BJ (cell line): ENCODE data around the gene ANXA9. TPM values are rescaled to one million over a fixed set of nuclear protein-coding genes. Genes with fewer than 3 reads are reported as not detected.

Experiments used
- CTCF ChIA-PET: fragments of 350-600 bp; formaldehyde crosslinking; extraction: SDS; loops from one replicate; lab custom pipeline; 2021; ENCODE audit warnings: antibody characterized with exemption, inconsistent platforms; lab: Yijun Ruan, JAX
- POLR2A ChIA-PET: fragments of 300-600 bp; sonication (Branson Sonifier 250); formaldehyde crosslinking; extraction: SDS; loops from one replicate; lab custom pipeline; 2021; ENCODE audit warnings: antibody characterized with exemption; lab: Charles Lee
- DNase-seq: peaks from one replicate; pipeline ENCODE4 v3.0.0-alpha.2; 2011; ENCODE audit warnings: low read depth
- H3K27me3 ChIP-seq: 2 replicates; pipeline ENCODE4 v1.6.0; 2011; ENCODE audit warnings: low read length; ENCODE audit not compliant: control insufficient read depth, insufficient read depth
- H3K36me3 ChIP-seq: 2 replicates; pipeline ENCODE4 v1.5.1; 2011; ENCODE audit warnings: low read length; ENCODE audit not compliant: control insufficient read depth, insufficient read depth
- H3K4me3 ChIP-seq: 2 replicates; pipeline ENCODE4 v1.5.1; 2011; ENCODE audit warnings: low read depth, mild to moderate bottlenecking, control low read depth, low read length
- polyA plus RNA-seq: library from polyadenylated mRNA; depleted of rRNA; stranded (reverse); fragments of >200 nt; gene quantifications from 2 replicates; pipeline ENCODE4 v1.2.3, GENCODE V29; 2011
- TF ChIP-seq, protein P1 (sequence below): IDR thresholded peaks from 2 replicates; pipeline ENCODE4 v1.5.1; 2011; ENCODE audit warnings: low read depth, mild to moderate bottlenecking, control low read depth, inconsistent platforms, low read length, moderate library complexity; ENCODE audit not compliant: insufficient read depth

The ANXA9 gene
- polyA plus RNA-seq, 1 experiment: 0.21 TPM

DNA sequence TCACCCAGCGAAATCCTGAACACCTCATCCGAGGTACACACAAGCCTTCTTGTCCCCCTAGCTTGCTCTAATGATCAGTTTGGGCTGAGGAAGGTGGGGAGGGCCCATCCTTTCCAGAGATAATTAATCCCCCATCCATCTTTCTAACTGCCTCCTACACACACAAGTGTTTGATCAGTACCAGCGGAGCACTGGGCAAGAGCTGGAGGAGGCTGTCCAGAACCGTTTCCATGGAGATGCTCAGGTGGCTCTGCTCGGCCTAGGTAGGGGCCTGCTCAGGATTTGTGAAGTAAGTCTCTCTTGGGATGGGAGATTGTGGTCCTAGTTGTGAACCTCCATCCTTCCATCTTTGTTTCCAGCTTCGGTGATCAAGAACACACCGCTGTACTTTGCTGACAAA lies 5.8 kb downstream of the ANXA9 start:
- CTCF ChIA-PET: interaction anchor here (1.8 to 16.5 kb wide), 3 partner anchors 8 to 19 kb away, joined by 6 to 217 read pairs (median 8); partner anchors contain the start of gene MINDY1
- no peak for DNase-seq
- no peaks in the 10 kb centered on the region for H3K27me3 ChIP-seq
- TF ChIP-seq, protein P1, sequence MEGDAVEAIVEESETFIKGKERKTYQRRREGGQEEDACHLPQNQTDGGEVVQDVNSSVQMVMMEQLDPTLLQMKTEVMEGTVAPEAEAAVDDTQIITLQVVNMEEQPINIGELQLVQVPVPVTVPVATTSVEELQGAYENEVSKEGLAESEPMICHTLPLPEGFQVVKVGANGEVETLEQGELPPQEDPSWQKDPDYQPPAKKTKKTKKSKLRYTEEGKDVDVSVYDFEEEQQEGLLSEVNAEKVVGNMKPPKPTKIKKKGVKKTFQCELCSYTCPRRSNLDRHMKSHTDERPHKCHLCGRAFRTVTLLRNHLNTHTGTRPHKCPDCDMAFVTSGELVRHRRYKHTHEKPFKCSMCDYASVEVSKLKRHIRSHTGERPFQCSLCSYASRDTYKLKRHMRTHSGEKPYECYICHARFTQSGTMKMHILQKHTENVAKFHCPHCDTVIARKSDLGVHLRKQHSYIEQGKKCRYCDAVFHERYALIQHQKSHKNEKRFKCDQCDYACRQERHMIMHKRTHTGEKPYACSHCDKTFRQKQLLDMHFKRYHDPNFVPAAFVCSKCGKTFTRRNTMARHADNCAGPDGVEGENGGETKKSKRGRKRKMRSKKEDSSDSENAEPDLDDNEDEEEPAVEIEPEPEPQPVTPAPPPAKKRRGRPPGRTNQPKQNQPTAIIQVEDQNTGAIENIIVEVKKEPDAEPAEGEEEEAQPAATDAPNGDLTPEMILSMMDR: no peak
- H3K36me3 ChIP-seq: no peaks in the 10 kb centered on the region
- POLR2A ChIA-PET: no interaction called here
- no peak overlapping the region for H3K4me3 ChIP-seq

GRCh38 chr1:150992626-150993025 lies 10.5 kb downstream of the ANXA9 start:
- no peak overlapping the region for H3K4me3 ChIP-seq
- no peak for DNase-seq
- peaks cover 2% of the 10 kb centered on the region for H3K36me3 ChIP-seq
- ChIA-PET POLR2A (interaction anchor here (0.6 kb wide), 1 partner anchor 22 kb away, joined by 3 read pairs; no protein-coding TSS in a partner anchor), CTCF (interaction anchor here (8.7 kb wide), 1 partner anchor 12 kb away, joined by 217 read pairs; the partner anchor contains the start of genes ANXA9 and CERS2)
- TF ChIP-seq, protein P1: no peak
- no peaks in the 10 kb centered on the region for H3K27me3 ChIP-seq

- DNase-seq: no peak
- Histone ChIP-seq H3K36me3 (peaks cover 2% of the 10 kb centered on the region), H3K4me3 (no peak overlapping the region), H3K27me3 (no peaks in the 10 kb centered on the region)
- ChIA-PET CTCF (interaction anchor here (0.6 to 8.7 kb wide), 8 partner anchors 8 to 218 kb away, joined by 3 to 217 read pairs (median 4); partner anchors contain the start of genes ANXA9, CERS2 and MINDY1), POLR2A (no interaction called here)
- TF ChIP-seq, protein P1: no peak
Measured at GRCh38 chr1:150994248-150994647, 12.2 kb downstream of the ANXA9 start.

- H3K27me3 ChIP-seq: no peaks in the 10 kb centered on the region
- ChIA-PET CTCF (interaction anchor here (1.0 to 8.7 kb wide), 16 partner anchors 10 to 737 kb away, joined by 3 to 217 read pairs (median 4); partner anchors contain the start of genes ANXA9, C1orf56, CERS2 and MINDY1), POLR2A (no interaction called here)
- no peak overlapping the region for H3K4me3 ChIP-seq
- peaks cover 2% of the 10 kb centered on the region for H3K36me3 ChIP-seq
- TF ChIP-seq, protein P1: no peak
- no peak for DNase-seq
Measured at GRCh38 chr1:150995460-150995859, 13.4 kb downstream of the ANXA9 start.

- H3K36me3 ChIP-seq: peaks cover 2% of the 10 kb centered on the region
- no peaks in the 10 kb centered on the region for H3K27me3 ChIP-seq
- no peak for DNase-seq
- H3K4me3 ChIP-seq: no peak overlapping the region
- TF ChIP-seq, protein P1: peak; percentile 64
- CTCF ChIA-PET: interaction anchor here (0.7 to 8.7 kb wide), 21 partner anchors 10 to 737 kb away, joined by 3 to 217 read pairs (median 4); partner anchors contain the start of genes ANXA9, C1orf56, CERS2 and MINDY1
- POLR2A ChIA-PET: interaction anchor here (0.6 kb wide), 1 partner anchor 19 kb away, joined by 5 read pairs; no protein-coding TSS in a partner anchor
Measured at GRCh38 chr1:150995896-150996295, 13.8 kb downstream of the ANXA9 start.
